Upper lobe of right lung (tissue), 1 donor: ENCODE measurements around the gene DUOXA2. TPM values are rescaled to one million over a fixed set of nuclear protein-coding genes. Genes with fewer than 3 reads are reported as not detected.

ENCODE experiments used
- ATAC-seq: fragments of 200-7000 bp; cut with Tn5 transposase; one replicate; pipeline ENCODE4 v1.9.1; 2020; ENCODE audit warnings: mild to moderate bottlenecking, moderate library complexity
- DNase-seq: peaks from one replicate; pipeline ENCODE4 v3.0.0-alpha.2; 2020
- H3K27ac ChIP-seq: fragments of 200-600 bp; one replicate; pipeline ENCODE4 v1.8.0; 2022
- H3K27me3 ChIP-seq: fragments of 200-600 bp; one replicate; pipeline ENCODE4 v1.8.0; 2022; ENCODE audit warnings: mild to moderate bottlenecking
- H3K36me3 ChIP-seq: fragments of 200-600 bp; one replicate; pipeline ENCODE4 v1.8.0; 2022
- H3K4me1 ChIP-seq: fragments of 200-600 bp; one replicate; pipeline ENCODE4 v1.8.0; 2022
- H3K4me3 ChIP-seq: fragments of 200-600 bp; one replicate; pipeline ENCODE4 v1.8.0; 2022; ENCODE audit warnings: mild to moderate bottlenecking
- H3K9me3 ChIP-seq: fragments of 200-600 bp; one replicate; pipeline ENCODE4 v1.8.0; 2022
- intact Hi-C: fragments of 100-400 bp; cut with DNase I; formaldehyde crosslinking; loops from one replicate; pipeline ENCODE4 v1.11.0; 2022
- total RNA-seq: library from RNA; stranded (reverse); fragmentation: NEBNext Ultra II Directional; extraction: Animal tissue kit (Norgen Biotek cat#: 25700); gene quantifications from one replicate; pipeline ENCODE4 v1.2.1, GENCODE V29; 2021
- TF ChIP-seq, protein P1 (sequence below): fragments of 200-600 bp; IDR thresholded peaks from one replicate; pipeline ENCODE4 v1.8.0; 2022; ENCODE audit warnings: antibody characterized with exemption
- donor health status: DM: no; HTN: yes; CAD: no; lungs with severe emphysema.

DUOXA2 gene
- total RNA-seq, 1 donor from 2014 or later = not detected

DNA sequence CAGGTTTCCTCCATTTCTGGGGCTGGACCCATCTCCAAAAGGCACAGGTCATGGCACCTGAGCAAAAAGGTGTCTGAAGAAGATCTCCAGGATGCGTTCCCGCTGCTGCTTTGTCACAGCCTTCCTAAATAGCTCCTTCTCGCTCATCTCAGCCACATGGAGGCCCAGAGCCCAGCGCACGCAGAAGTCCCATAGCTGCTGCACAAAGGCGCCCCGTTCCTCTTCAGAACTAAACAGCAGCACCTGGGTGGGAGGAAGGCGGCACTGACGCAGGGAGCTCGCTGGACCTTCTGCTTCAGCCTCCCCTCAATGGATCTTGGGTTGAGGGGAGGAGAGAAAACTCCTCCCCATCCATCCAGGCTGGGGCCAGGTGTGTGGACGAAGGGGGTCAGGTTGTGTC, 8.5 kb upstream of the DUOXA2 start:
- no peak for ATAC-seq
- no peak overlapping the region for H3K4me3 ChIP-seq
- TF ChIP-seq, protein P1, sequence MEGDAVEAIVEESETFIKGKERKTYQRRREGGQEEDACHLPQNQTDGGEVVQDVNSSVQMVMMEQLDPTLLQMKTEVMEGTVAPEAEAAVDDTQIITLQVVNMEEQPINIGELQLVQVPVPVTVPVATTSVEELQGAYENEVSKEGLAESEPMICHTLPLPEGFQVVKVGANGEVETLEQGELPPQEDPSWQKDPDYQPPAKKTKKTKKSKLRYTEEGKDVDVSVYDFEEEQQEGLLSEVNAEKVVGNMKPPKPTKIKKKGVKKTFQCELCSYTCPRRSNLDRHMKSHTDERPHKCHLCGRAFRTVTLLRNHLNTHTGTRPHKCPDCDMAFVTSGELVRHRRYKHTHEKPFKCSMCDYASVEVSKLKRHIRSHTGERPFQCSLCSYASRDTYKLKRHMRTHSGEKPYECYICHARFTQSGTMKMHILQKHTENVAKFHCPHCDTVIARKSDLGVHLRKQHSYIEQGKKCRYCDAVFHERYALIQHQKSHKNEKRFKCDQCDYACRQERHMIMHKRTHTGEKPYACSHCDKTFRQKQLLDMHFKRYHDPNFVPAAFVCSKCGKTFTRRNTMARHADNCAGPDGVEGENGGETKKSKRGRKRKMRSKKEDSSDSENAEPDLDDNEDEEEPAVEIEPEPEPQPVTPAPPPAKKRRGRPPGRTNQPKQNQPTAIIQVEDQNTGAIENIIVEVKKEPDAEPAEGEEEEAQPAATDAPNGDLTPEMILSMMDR = no peak
- no peaks in the 10 kb centered on the region for H3K9me3 ChIP-seq
- no peaks in the 10 kb centered on the region for H3K4me1 ChIP-seq
- H3K36me3 ChIP-seq = no peaks in the 10 kb centered on the region
- peak; percentile 45 for DNase-seq
- intact Hi-C loops = no loop called here
- H3K27ac ChIP-seq = no peak overlapping the region
- H3K27me3 ChIP-seq = peaks cover 19% of the 10 kb centered on the region

DNA sequence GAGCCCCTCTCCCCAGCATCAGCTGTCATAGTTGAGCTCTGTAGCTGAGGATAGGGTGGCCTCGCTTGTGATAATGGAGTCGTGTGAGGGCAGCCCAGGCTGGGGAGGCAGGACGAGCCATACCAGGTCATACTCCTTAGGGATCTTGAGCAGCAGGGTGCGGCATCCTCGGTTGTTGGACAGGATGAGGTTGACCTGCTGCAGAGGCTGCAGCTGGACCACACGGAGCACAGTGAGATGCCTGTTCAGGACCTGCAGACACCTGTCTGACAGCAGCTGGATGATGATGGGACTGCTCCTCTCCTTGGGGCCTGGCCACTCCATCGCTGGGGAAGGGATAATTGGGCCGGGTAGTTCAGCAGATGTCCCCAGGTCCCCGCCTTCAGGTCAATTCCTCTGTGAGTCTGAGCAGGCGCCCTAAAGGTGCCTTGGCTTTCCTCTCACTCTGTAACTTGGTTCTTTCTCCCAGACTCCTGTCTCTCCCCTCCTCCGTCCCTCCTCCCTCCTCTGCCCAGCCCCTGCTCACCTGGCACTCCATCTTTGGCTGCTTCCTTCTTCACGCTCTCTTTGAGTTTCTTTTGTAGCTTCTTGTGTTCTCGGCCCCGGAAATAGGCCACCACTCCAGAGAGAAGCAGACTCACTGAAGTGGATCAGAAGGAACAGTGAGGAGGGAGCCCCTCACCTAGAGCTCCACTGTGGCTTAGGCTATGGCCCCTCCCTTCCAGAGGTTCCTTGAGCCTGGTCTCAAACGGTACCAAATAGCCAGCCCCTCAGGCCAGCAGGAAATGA, 7.9 kb upstream of the DUOXA2 start:
- Histone ChIP-seq H3K36me3 (no peaks in the 10 kb centered on the region), H3K9me3 (no peaks in the 10 kb centered on the region), H3K4me3 (no peak overlapping the region), H3K27me3 (peaks cover 19% of the 10 kb centered on the region), H3K4me1 (no peaks in the 10 kb centered on the region), H3K27ac (no peak overlapping the region)
- DNase-seq (peak; percentile 36), ATAC-seq (no peak)
- intact Hi-C loops = no loop called here
- TF ChIP-seq, protein P1 = no peak

DNA sequence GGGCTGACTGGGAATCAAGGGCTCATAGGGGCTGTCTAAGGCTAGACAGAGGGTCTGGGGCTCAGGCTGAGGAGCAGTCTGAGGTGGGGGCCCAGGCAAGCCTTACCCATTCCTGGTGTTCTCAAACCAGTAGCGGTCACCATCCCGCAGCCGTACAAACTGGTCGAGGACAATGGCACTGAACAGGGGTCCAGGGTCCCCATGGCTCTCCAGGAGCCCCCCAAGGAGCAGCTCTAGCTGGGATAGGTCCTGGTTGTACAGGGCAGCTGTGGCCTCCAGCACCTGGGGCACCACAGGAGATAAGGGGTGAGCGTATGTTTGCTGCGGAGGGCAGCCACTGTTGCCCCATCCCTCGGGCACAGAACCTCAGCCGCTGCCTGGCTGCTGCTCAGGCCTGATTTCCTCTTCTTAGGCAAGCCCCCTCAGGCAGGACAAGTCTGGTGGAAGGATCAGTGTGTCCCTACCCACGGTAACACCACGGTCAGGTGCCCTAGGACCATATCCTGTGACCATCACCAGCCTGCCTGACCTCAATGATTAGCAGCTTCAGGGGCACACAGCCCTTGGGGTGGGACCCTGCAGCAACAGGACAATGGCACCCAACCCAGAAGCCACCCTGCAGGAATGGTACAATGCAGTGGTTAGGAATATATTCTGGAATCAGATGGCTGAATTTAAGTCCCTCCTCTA, 6.0 kb upstream of the DUOXA2 start:
- ATAC-seq = no peak
- intact Hi-C loops = no loop called here
- peaks cover 11% of the 10 kb centered on the region for H3K4me1 ChIP-seq
- no peak overlapping the region for H3K27ac ChIP-seq
- no peak overlapping the region for H3K4me3 ChIP-seq
- H3K27me3 ChIP-seq = peaks cover 37% of the 10 kb centered on the region
- no peaks in the 10 kb centered on the region for H3K36me3 ChIP-seq
- TF ChIP-seq, protein P1 = no peak
- no peaks in the 10 kb centered on the region for H3K9me3 ChIP-seq
- DNase-seq = peak; percentile 49

DNA sequence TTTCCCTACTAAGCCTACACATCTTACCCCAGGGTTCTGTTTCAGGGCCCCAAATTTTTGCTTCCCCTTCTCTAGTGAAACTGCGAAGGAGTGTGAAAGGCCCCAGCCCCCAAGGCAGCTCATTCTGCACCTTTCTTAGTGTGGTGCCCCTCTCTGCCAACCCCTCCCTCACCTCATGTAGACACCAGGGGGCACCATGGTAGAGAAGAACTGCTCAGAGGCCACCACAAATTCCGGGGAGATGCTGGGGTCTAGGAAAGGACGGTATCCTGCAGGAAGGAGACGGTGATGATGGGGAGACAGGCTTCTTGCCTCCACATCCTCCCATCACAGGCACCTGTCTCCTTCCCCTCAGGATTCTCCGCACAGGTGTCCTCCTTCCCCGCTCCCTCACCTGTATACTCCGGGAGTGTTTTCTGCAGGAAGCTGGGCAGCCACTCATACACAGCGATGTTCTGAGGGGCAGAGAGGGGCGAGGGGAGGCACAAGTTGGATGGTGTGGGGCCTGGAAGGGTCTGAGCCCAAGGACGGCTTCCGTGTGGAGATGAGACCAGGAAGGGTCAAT, 3.8 kb upstream of the DUOXA2 start:
- DNase-seq (peak; percentile 32), ATAC-seq (no peak)
- Histone ChIP-seq H3K27ac (no peak overlapping the region), H3K36me3 (no peaks in the 10 kb centered on the region), H3K9me3 (no peaks in the 10 kb centered on the region), H3K4me3 (no peak overlapping the region), H3K27me3 (peaks cover 60% of the 10 kb centered on the region), H3K4me1 (peaks cover 11% of the 10 kb centered on the region)
- intact Hi-C loops = no loop called here
- TF ChIP-seq, protein P1 = no peak

DNA sequence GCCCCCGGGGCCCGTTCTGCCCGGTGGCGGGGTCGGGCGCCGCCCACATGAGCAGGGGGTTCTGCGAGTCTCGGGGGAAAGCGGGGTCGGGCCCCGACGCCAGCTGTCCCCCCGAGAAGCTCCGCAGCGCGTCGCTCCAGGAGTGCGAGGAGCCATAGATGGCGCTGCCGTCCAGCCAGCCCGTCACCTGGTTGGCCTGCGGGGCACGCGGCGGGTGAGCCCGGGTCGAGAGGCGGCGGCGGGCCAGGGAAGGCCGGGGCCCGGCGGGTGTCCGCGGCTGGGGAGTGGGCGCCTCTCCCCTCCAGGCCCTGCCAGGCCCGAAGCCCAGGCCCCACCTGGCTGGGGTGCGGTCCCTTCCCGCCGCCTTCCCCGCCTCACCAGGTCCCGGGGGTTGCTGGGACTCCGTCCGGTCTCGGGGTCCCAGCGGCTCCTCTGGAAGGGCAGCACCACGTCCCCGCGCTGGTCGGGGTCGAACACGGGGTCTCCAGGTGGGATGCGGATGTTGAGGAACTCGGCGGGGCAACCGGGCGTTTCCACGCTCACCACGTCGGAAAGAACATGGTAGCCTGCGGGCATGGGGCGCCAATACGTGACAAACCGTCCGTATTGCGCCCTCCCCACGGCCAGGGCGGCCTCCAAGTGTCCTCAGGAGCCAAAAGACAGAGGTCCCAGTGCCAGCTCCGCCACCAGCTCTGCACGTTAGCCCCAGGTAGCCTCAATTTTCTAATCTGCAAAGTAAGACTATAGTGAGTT, 2.6 kb upstream of the DUOXA2 start:
- DNase-seq = peak; percentile 64
- H3K36me3 ChIP-seq = no peaks in the 10 kb centered on the region
- no peak for ATAC-seq
- TF ChIP-seq, protein P1 = no peak
- peaks cover 15% of the 10 kb centered on the region for H3K4me1 ChIP-seq
- peaks cover 71% of the 10 kb centered on the region for H3K27me3 ChIP-seq
- no peak overlapping the region for H3K4me3 ChIP-seq
- H3K27ac ChIP-seq = no peak overlapping the region
- intact Hi-C loops = no loop called here
- H3K9me3 ChIP-seq = no peaks in the 10 kb centered on the region
